K562 (cell line): ENCODE measurements around the gene BZW2. TPM values are rescaled to one million over a fixed set of nuclear protein-coding genes. Genes with fewer than 3 reads are reported as not detected.

Source experiments
- CREM ChIP-seq: IDR thresholded peaks from 2 replicates; pipeline ENCODE4 v1.6.1; 2014; ENCODE audit warnings: antibody characterized with exemption, low read depth
- CTCFL ChIP-seq: IDR thresholded peaks from 2 replicates; pipeline ENCODE4 v1.6.1; 2011; ENCODE audit warnings: borderline replicate concordance, low read depth, mild to moderate bottlenecking, moderate library complexity, low read length; ENCODE audit not compliant: insufficient read depth, poor library complexity, severe bottlenecking
- HES1 ChIP-seq: fragments of 450-650 bp; IDR thresholded peaks from 2 replicates; pipeline ENCODE4 v1.6.1; 2016; ENCODE audit warnings: low read depth, mild to moderate bottlenecking, moderate library complexity
- HMG20A ChIP-seq: fragments of 450-650 bp; formaldehyde crosslinking; conservative IDR thresholded peaks from 2 replicates; pipeline ENCODE4 v1.4.0; 2020; ENCODE audit warnings: mild to moderate bottlenecking, mixed read lengths
- IRF2 ChIP-seq: sonication (generic); formaldehyde crosslinking; IDR thresholded peaks from 2 replicates; pipeline ENCODE4 v1.8.1; 2022; ENCODE audit warnings: mild to moderate bottlenecking, missing genetic modification reagents
- NBN ChIP-seq: fragments of 450-650 bp; IDR thresholded peaks from 2 replicates; pipeline ENCODE4 v1.6.1; 2016; ENCODE audit warnings: low read depth, mild to moderate bottlenecking
- NFE2L1 ChIP-seq: fragments of 450-650 bp; IDR thresholded peaks from 2 replicates; pipeline ENCODE4 v1.6.1; 2016; ENCODE audit warnings: missing genetic modification characterization, low read depth, mild to moderate bottlenecking, missing compliant biosample characterization, moderate library complexity, borderline replicate concordance
- RBM25 ChIP-seq: fragments of 200-400 bp; formaldehyde crosslinking; IDR thresholded peaks from 2 replicates; pipeline ENCODE4 v1.6.1; 2018; ENCODE audit warnings: low read length, low read depth, moderate library complexity; ENCODE audit not compliant: severe bottlenecking
- SMAD4 ChIP-seq: fragments of 250-450 bp; sonication (Bioruptor Pico); conservative IDR thresholded peaks from 2 replicates; pipeline ENCODE4 v1.8.0; 2021; ENCODE audit warnings: inconsistent platforms, mild to moderate bottlenecking, moderate library complexity
- SMARCE1 ChIP-seq: fragments of 450-650 bp; IDR thresholded peaks from 2 replicates; pipeline ENCODE4 v1.7.1; 2016; ENCODE audit warnings: mild to moderate bottlenecking
- SNIP1 ChIP-seq: fragments of 450-650 bp; IDR thresholded peaks from 2 replicates; pipeline ENCODE4 v1.7.1; 2017; ENCODE audit warnings: low read depth, mild to moderate bottlenecking
- SOX6 ChIP-seq: fragments of 450-650 bp; IDR thresholded peaks from 2 replicates; pipeline ENCODE4 v1.6.1; 2014; ENCODE audit warnings: mild to moderate bottlenecking
- SP1 ChIP-seq: sonication (generic); formaldehyde crosslinking; IDR thresholded peaks from 2 replicates; pipeline ENCODE4 v1.8.1; 2022; ENCODE audit warnings: mild to moderate bottlenecking, missing genetic modification reagents
- STAT6 ChIP-seq: sonication (generic); formaldehyde crosslinking; IDR thresholded peaks from 2 replicates; pipeline ENCODE4 v1.8.1; 2023; ENCODE audit warnings: mild to moderate bottlenecking, missing genetic modification reagents
- TAF7 ChIP-seq: fragments of 450-650 bp; IDR thresholded peaks from 2 replicates; pipeline ENCODE4 v1.6.1; 2016; ENCODE audit warnings: missing genetic modification characterization, missing compliant biosample characterization
- ZNF324 ChIP-seq: fragments of 250-450 bp; sonication (Bioruptor Pico); IDR thresholded peaks from 2 replicates; pipeline ENCODE4 v1.4.0; 2020; ENCODE audit warnings: mild to moderate bottlenecking
- polyA plus RNA-seq, 8 experiments: library from polyadenylated mRNA; depleted of rRNA in 4 of 8; stranded (reverse) in 5 of 8; unstranded in 3 of 8; fragments of >200 nt; fragmentation: Nextera tagmentation in 2 of 8; fragmentation: Illumina TruSeq in 1 of 8; extraction: Ambion mirVana in 2 of 8; extraction: Trizol in 1 of 8; gene quantifications; 2 replicates each; pipeline versions ENCODE4 v1.2.1 to v1.2.3, GENCODE V29; 2011 to 2014; ENCODE audit warnings: inconsistent platforms in 1 of 8, missing spikeins in 1 of 8
- total RNA-seq, 7 experiments: library from RNA; depleted of rRNA in 6 of 7; stranded (reverse); fragments of >200 nt in 6 of 7; fragmentation: Illumina TruSeq in 2 of 7; extraction: Trizol in 2 of 7; gene quantifications; 2 replicates each; pipeline versions ENCODE4 v1.2.1 to v1.2.3, GENCODE V29; 2011 to 2021; ENCODE audit warnings: low replicate concordance in 1 of 7
- TF ChIP-seq, protein P1 (sequence below): sonication (generic); formaldehyde crosslinking; IDR thresholded peaks from 2 replicates; pipeline ENCODE4 v1.8.0; 2022; ENCODE audit warnings: mild to moderate bottlenecking, missing genetic modification reagents
- TF ChIP-seq, protein P2 (sequence below): fragments of 250-450 bp; sonication (Bioruptor Pico); IDR thresholded peaks from 2 replicates; pipeline ENCODE4 v1.9.0; 2021; ENCODE audit warnings: mild to moderate bottlenecking
- TF ChIP-seq, protein P3 (sequence below): fragments of 450-650 bp; IDR thresholded peaks from 2 replicates; pipeline ENCODE4 v1.6.1; 2016; ENCODE audit warnings: antibody characterized with exemption

The BZW2 gene
- total and polyA plus RNA-seq, 9 of the 15 experiments (the other 6 are each of a cell fraction or from before 2014, with no cell fraction given) = 140 to 316 (median 173) TPM

DNA sequence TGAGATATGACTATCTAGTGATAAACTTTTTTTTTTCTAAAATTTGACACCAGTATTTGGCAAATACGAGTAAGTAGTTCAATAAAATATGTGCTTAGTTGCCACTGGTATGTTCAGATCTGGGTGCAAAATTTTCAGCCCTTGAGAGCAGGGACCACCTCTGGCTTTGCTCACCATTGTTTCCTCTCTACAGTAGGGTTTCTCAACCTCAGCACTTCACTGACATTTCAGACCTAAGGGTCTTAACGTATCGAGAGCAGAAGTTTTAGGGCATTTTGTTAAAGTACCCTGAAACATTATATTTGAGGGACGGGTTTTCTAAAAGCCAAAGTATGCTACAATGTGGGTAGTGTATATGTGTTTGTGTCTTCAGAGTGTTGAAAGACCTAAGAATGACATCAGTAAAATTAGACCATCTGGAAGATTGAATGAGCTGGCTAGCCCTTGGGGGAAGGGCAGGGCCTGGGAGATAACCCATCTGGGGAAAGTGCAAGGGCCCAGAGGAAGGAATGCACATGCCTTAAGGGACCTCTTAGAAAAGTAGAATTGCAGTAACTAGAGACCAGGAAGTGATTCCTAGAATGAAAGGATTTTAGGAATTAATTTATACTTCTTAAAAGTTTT, 11.8 kb downstream of the BZW2 start (continued):
- TF ChIP-seq, protein P1, sequence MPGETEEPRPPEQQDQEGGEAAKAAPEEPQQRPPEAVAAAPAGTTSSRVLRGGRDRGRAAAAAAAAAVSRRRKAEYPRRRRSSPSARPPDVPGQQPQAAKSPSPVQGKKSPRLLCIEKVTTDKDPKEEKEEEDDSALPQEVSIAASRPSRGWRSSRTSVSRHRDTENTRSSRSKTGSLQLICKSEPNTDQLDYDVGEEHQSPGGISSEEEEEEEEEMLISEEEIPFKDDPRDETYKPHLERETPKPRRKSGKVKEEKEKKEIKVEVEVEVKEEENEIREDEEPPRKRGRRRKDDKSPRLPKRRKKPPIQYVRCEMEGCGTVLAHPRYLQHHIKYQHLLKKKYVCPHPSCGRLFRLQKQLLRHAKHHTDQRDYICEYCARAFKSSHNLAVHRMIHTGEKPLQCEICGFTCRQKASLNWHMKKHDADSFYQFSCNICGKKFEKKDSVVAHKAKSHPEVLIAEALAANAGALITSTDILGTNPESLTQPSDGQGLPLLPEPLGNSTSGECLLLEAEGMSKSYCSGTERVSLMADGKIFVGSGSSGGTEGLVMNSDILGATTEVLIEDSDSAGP (CRISPR knock-in tag) = no peak
- peak; percentile 91; the same call in 1 of the 2 replicates for TF ChIP-seq NBN
- TF ChIP-seq, protein P2, sequence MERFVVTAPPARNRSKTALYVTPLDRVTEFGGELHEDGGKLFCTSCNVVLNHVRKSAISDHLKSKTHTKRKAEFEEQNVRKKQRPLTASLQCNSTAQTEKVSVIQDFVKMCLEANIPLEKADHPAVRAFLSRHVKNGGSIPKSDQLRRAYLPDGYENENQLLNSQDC = no peak
- no peak for TF ChIP-seq SNIP1
- no peak for TF ChIP-seq HES1
- peak; percentile 70 for TF ChIP-seq SMARCE1
- TF ChIP-seq NFE2L1 = no peak
- TF ChIP-seq RBM25 = no peak
- TF ChIP-seq CTCFL = no peak
- no peak for TF ChIP-seq STAT6 (CRISPR knock-in tag)
- no peak for TF ChIP-seq ZNF324 (CRISPR knock-in tag)
- TF ChIP-seq, protein P3, sequence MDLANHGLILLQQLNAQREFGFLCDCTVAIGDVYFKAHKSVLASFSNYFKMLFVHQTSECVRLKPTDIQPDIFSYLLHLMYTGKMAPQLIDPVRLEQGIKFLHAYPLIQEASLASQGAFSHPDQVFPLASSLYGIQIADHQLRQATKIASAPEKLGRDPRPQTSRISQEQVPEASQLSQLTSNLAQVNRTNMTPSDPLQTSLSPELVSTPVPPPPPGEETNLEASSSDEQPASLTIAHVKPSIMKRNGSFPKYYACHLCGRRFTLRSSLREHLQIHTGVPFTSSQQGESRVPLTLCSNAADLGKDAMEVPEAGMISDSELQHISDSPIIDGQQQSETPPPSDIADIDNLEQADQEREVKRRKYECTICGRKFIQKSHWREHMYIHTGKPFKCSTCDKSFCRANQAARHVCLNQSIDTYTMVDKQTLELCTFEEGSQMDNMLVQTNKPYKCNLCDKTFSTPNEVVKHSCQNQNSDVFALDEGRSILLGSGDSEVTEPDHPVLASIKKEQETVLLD = peak; percentile 39; the same call in 1 of the 2 replicates
- peak; percentile 58 for TF ChIP-seq CREM
- TF ChIP-seq SOX6 = peak; percentile 74
- no peak for TF ChIP-seq IRF2 (CRISPR knock-in tag)
- peak; percentile 76 for TF ChIP-seq SMAD4 (CRISPR knock-in tag)
- TF ChIP-seq TAF7 (tag) = no peak
- peak; percentile 17; the same call in 1 of the 2 replicates for TF ChIP-seq SP1 (CRISPR knock-in tag)
- no peak for TF ChIP-seq HMG20A (CRISPR knock-in tag)
